Neutrophil (primary cell): Measurements from ENCODE around the gene PCDHA3.
"Not testable (repeated sequence)": the region's sequence is repeated elsewhere in the genome, so short reads cannot be mapped to it uniquely, and the experiment has no call there.

Experiments used
- H3K27ac ChIP-seq: fragments of 200-600 bp; sonication (generic); 2 replicates; pipeline ENCODE4 v1.5.1; 2016; ENCODE audit warnings: mild to moderate bottlenecking, moderate library complexity
- H3K27me3 ChIP-seq: fragments of 200-600 bp; sonication (generic); 2 replicates; pipeline ENCODE4 v1.6.0; 2016; ENCODE audit warnings: mild to moderate bottlenecking
- H3K36me3 ChIP-seq: fragments of 200-600 bp; sonication (generic); 2 replicates; pipeline ENCODE4 v1.5.1; 2017
- H3K4me1 ChIP-seq, 2 experiments: fragments of 200-600 bp in 1 of 2; sonication (generic) in 1 of 2; 1 replicate in 1 of 2; 2 replicates in 1 of 2; pipeline versions ENCODE4 v1.5.1 to v1.6.1; 2013 to 2016; ENCODE audit warnings: low read depth in 1 of 2, low read length in 1 of 2, mild to moderate bottlenecking in 1 of 2, moderate library complexity in 1 of 2; ENCODE audit not compliant: control insufficient read depth in 1 of 2, insufficient read depth in 1 of 2
- H3K4me3 ChIP-seq, 2 experiments: fragments of 200-600 bp in 1 of 2; sonication (generic) in 1 of 2; 1 replicate in 1 of 2; 2 replicates in 1 of 2; pipeline ENCODE4 v1.5.1; 2013 to 2016; ENCODE audit warnings: low read depth in 1 of 2, low read length in 1 of 2, mild to moderate bottlenecking in 1 of 2, moderate library complexity in 1 of 2
- H3K9me3 ChIP-seq: fragments of 200-600 bp; sonication (generic); 2 replicates; pipeline ENCODE4 v1.5.1; 2016
- CTCF ChIP-seq: fragments of 200-600 bp; sonication (generic); IDR thresholded peaks from 2 replicates; pipeline ENCODE4 v1.5.1; 2016; ENCODE audit warnings: antibody characterized with exemption

The PCDHA3 gene

DNA sequence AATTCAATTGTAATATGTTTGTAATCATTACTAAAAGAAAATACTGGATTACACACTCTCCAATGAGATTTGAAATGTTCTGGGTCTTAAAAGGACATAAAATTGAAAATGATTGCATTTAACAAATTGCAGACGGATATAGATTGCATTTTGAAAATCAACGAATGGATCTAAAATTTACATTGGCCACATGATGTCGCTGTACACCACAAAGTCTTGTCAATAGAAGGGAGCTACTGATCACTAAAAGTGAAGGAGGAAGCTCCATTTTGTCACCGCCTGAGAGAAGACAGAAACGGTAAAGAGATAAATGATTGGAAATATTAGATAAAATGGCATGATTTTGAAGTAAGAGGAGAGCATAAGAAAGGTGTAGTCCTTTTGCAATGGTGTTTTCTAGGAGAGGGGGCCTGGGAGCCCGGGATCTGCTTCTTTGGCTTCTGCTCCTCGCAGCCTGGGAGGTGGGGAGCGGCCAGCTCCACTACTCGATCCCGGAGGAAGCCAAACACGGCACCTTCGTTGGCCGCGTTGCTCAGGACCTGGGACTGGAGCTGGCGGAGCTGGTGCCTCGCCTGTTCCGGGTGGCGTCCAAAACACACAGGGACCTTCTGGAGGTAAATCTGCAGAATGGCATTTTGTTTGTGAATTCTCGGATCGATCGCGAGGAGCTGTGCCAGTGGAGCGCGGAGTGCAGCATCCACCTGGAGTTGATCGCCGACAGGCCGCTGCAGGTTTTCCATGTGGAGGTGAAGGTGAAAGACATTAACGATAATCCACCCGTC is 14.8 kb upstream of the PCDHA3 start, which contains the start of gene PCDHA1:
Gene PCDHA1, plus strand, starts transcription at position 236 of the 782 bp plus-strand sequence.
- Histone ChIP-seq H3K27ac (no peak within 1 kb of the TSS), H3K9me3 (peaks cover 56% of the 10 kb centered on the region), H3K4me1 (peaks cover 0 to 3% of the 10 kb centered on the region in 2 experiments), H3K27me3 (peaks cover 38% of the 10 kb centered on the region), H3K36me3 (no peaks in the 10 kb centered on the region), H3K4me3 (no peak within 1 kb of the TSS)
- TF ChIP-seq CTCF = no peak

DNA sequence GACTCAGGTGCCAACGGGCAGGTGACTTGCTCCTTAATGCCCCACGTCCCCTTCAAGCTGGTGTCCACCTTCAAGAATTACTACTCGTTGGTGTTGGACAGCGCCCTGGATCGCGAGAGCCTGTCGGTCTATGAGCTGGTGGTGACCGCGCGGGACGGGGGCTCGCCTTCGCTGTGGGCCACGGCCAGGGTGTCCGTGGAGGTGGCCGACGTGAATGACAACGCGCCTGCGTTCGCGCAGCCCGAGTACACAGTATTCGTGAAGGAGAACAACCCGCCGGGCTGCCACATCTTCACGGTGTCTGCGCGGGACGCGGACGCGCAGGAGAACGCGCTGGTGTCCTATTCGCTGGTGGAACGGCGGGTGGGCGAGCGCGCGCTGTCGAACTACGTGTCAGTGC is 13.4 kb upstream of the PCDHA3 start:
- H3K4me1 ChIP-seq, H3K36me3 ChIP-seq, H3K27ac ChIP-seq, H3K4me3 ChIP-seq: not testable (repeated sequence)
- Histone ChIP-seq H3K27me3 (peaks cover 38% of the 10 kb centered on the region), H3K9me3 (peaks cover 69% of the 10 kb centered on the region)

GRCh38 chr5:140787849-140788504 is 12.9 kb upstream of the PCDHA3 start:
- H3K27ac ChIP-seq, H3K36me3 ChIP-seq, H3K4me3 ChIP-seq, H3K4me1 ChIP-seq: not testable (repeated sequence)
- H3K27me3 ChIP-seq = peaks cover 38% of the 10 kb centered on the region
- H3K9me3 ChIP-seq = peaks cover 73% of the 10 kb centered on the region

- Histone ChIP-seq H3K9me3 (peaks cover 74% of the 10 kb centered on the region), H3K27me3 (peaks cover 55% of the 10 kb centered on the region)
Measured at GRCh38 chr5:140791089-140791488, 9.8 kb upstream of the PCDHA3 start.

GRCh38 chr5:140794595-140795258 is 6.1 kb upstream of the PCDHA3 start, which contains the start of gene PCDHA2:
TSS of gene PCDHA2 (plus strand) at chr5:140794852.
- Histone ChIP-seq H3K27ac (no peak within 1 kb of the TSS), H3K4me1 (peaks cover 0 to 7% of the 10 kb centered on the region in 2 experiments), H3K9me3 (peaks cover 61% of the 10 kb centered on the region), H3K27me3 (peaks cover 26% of the 10 kb centered on the region), H3K4me3 (no peak within 1 kb of the TSS), H3K36me3 (no peaks in the 10 kb centered on the region)
- no peak for TF ChIP-seq CTCF

More at GRCh38 chr5:140791089-140791488, 9.8 kb upstream of the PCDHA3 start:
- H3K27ac ChIP-seq = no peak overlapping the region
- no peak overlapping the region for H3K4me3 ChIP-seq
- peaks cover 0 to 7% of the 10 kb centered on the region in 2 experiments for H3K4me1 ChIP-seq
- no peaks in the 10 kb centered on the region for H3K36me3 ChIP-seq
- no peak for TF ChIP-seq CTCF

GRCh38 chr5:140795259-140795641 is 5.6 kb upstream of the PCDHA3 start:
- Histone ChIP-seq H3K36me3 (no peaks in the 10 kb centered on the region), H3K4me3 (no peak overlapping the region), H3K27ac (no peak overlapping the region), H3K4me1 (peaks cover 0 to 7% of the 10 kb centered on the region in 2 experiments), H3K9me3 (peaks cover 58% of the 10 kb centered on the region), H3K27me3 (peaks cover 26% of the 10 kb centered on the region)
- TF ChIP-seq CTCF = no peak

DNA sequence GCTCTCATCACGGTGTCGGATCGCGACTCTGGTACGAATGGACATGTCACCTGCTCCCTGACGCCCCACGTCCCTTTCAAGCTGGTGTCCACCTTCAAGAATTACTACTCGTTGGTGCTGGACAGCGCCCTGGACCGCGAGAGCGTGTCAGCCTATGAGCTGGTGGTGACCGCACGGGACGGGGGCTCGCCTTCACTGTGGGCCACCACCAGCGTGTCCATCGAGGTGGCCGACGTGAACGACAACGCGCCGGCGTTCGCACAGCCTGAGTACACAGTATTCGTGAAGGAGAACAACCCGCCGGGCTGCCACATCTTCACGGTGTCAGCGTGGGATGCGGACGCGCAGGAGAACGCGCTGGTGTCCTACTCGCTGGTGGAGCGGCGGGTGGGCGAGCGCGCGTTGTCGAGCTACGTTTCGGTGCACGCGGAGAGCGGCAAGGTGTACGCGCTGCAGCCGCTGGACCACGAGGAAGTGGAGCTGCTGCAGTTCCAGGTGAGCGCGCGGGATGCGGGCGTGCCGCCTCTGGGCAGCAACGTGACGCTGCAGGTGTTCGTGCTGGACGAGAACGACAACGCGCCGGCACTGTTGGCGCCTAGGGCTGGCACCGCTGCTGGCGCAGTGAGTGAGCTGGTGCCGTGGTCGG is 4.7 kb upstream of the PCDHA3 start:
- H3K36me3 ChIP-seq, H3K4me1 ChIP-seq, H3K4me3 ChIP-seq, H3K27ac ChIP-seq: not testable (repeated sequence)
- H3K9me3 ChIP-seq = peaks cover 53% of the 10 kb centered on the region
- peaks cover 35% of the 10 kb centered on the region for H3K27me3 ChIP-seq
